Pons (tissue), 1 donor: ENCODE data around the gene PIEZO2.

Source experiments
- DNase-seq: peaks from one replicate; pipeline ENCODE4 v3.0.0-alpha.2; 2016; ENCODE audit warnings: low spot score

Gene PIEZO2

DNA sequence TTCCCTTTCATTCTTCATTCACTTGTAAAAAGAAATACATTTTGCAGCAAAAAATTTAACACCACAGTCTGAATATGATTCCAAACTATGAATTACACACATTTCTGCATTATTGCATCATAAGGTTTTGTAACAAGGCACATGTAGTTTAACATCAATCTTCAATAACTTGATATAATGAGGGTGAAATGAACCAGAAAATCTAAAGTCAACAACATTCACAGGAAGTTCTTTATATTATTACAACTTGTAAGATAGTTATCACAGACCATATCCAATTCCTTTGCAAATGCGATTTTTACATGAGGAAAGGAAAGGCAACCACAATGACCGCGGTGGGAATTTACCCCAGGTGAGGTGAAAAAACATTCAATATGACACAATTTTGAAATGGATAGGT is 410.2 kb downstream of the PIEZO2 start:
- DNase-seq, result no peak

- no peak for DNase-seq
These were observed 412.4 kb downstream of the PIEZO2 start for GRCh38 chr18:10736984-10737383.

DNA sequence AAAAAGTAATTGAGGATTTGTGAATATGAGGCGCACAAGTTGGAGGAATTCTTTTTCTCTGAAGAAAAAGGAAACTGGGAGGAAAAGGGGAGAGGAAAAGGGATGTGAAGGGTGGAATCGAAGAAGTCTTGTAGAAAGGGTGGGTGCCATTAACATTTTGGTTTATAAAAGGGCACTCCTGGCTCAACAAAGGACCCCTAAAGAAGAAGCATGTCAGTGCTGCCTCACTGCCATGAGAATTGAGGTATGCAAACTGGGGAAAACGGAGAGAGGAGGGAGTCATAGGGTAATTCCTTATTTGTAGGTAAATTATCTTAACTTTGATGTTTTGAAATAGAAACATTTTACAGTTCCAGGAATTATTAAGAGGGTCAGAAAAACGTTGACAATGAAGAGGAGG is 416.4 kb downstream of the PIEZO2 start:
- no peak for DNase-seq

GRCh38 chr18:10727477-10727876 is 421.9 kb downstream of the PIEZO2 start:
- DNase-seq, result peak; percentile 65

DNA sequence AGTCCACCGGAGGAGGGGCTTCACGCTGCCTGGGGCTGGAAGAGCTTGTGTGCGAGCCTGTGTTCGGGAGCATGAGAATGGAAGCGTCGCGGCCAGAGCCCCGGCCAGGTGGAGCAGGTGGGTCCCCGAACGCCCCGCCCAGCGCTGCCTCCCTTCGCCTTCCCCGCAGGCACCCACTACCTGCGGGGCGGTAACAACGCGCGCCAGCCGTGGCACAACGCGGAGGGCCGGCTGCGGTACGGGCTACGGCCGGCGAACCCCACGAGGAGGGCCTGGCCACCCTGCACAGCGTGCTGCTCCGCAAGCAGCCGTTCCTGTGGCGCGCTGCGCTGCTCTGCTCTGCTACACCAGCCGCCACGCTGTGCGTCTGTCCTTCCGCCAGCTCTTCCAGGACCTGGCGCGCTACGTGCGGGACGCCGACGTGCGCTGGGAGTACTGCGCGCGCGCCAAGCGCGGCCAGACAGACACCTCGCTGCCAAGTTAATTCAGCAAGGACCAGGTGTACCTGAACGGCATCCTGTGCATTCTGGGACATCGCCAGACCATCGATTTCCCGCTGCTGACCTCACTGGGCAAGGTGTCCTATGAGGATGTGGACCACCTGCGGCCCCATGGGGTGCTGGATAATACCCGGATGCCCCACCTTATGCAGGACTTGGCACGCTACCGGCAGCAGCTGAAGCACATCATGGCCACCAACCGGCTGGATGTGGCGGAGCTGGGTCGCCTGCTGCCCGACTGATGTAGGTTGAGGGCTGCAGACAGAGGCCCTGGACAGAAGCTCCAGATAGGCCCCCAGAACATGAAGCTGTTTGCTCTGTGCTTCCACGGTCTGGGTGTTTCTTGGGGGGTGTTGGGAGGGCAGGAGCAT is 422.9 kb downstream of the PIEZO2 start:
- DNase-seq, result no peak

DNA sequence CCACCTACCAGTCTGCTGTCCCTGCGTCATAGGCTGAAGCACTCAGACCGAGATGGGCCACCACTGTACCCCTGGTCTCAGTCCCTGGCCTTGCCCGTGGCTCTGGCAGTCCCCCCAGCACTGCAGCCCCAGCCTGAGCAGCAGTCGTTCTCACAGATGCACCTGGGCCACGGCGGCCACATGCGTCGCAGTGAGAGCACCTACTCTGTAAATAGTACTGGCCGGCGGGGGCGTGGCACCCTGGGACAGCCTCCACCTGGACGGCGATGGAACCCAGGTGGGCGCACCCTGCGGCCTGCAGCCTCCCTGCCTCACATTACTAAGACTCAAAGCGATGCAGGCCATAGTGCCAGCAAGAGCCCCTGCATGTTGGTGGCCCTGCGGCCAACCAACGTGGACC is 424.7 kb downstream of the PIEZO2 start:
- no peak for DNase-seq

- DNase-seq, result no peak
These were observed 425.9 kb downstream of the PIEZO2 start for GRCh38 chr18:10723496-10723895.

DNA sequence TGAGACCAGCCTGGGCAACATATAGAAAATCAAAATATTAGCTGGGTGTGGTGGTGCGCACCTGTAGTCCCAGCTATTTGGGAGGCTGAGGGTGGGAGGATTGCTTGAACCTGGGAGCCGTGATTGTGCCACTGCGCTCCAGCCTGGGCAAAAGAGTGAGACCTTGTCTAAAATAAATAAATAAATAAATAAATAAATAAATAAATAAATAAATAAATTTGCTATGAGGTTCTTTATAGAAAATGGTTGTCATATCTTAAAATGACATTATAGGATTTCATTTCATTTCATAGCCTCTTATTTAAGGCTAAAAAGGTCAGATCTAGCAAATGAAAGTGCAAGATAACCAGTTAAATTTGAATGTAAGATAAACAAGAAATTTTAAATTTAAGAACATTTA is 430.6 kb downstream of the PIEZO2 start:
- DNase-seq, result no peak

- peak; percentile 23 for DNase-seq
These were observed 433.6 kb downstream of the PIEZO2 start for GRCh38 chr18:10715791-10716190.

DNA sequence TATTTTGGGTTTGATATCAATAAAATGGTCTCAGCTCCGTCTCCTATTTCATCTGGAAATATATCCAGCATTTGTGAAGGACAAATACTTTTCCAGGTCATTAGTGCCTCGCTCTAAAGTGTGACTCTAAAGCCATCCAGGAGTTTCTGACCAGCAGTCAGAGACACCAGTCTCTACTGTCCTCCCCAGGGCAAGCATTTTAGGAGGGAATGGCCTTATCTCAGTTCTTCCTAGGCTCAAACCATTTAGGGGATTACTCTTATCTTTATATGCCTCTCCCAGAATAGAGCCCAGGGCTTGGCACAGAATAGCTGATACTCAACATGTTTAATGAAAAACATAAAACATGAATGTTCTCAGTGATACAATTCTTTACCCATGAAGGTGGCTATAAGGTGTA is 436.0 kb downstream of the PIEZO2 start:
- no peak for DNase-seq

DNA sequence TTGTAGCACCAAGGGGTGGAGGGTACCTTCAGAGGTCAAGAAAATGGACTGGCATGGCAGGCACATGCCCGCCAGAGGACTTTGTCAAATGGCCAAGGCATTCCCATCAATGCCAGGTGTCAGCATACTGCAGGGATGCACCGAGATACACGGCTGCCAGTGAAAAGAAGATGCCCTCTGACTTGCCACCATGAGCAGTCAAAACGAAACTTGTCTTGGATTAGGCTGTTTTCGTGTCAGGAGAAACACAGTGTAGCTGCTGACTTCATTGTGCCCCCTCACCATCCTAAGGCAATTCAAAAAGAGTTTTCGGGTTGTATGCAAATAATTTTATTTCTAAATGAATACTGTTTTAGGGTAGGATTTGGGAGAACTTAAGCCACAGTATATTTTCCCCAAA is 442.1 kb downstream of the PIEZO2 start:
- no peak for DNase-seq

DNA sequence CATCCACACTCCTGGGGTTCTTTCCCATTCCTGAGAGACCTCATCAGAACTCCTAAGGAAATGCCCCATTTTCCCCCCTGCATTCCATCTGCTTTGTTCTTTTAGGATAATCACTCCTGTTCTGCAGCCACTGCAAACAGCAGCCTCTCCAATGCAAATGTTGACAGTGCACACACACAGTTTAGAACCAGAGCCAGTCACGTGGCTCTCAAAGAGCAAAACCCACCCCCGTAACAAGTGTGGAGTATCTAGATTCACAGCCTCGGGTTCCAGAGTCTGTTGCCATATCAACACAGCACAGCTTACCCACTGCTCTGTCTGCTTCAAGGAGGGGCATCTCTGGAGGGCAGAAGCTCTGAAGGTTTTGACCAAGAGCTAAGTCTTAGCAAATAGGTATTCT is 443.6 kb downstream of the PIEZO2 start:
- no peak for DNase-seq

DNA sequence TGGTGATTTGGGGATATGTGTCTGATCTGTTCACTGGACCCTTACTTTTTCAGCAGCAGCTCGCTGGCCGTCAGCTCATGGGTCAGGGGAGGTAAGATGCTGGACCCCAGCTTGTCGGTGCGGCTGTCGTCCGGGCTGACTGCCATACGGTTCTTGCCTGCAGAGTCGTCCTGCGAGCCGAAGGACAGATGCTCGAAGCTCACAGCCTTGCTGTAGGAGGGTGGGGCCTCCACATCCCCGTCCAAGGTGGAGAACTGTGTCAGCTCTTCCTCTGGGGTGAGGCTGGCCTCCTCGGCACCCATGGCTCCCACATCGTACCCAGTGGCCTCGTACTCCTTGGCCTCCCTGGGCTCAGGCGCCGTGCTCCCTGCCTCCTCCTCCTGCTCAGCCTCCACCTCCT is 444.1 kb downstream of the PIEZO2 start:
- no peak for DNase-seq

- DNase-seq, result no peak
These were observed 447.2 kb downstream of the PIEZO2 start for GRCh38 chr18:10702206-10702605.

- DNase-seq, result no peak
These were observed 459.0 kb downstream of the PIEZO2 start for GRCh38 chr18:10690366-10690765.

GRCh38 chr18:10690035-10690329 is 459.4 kb downstream of the PIEZO2 start:
- DNase-seq, result no peak

DNA sequence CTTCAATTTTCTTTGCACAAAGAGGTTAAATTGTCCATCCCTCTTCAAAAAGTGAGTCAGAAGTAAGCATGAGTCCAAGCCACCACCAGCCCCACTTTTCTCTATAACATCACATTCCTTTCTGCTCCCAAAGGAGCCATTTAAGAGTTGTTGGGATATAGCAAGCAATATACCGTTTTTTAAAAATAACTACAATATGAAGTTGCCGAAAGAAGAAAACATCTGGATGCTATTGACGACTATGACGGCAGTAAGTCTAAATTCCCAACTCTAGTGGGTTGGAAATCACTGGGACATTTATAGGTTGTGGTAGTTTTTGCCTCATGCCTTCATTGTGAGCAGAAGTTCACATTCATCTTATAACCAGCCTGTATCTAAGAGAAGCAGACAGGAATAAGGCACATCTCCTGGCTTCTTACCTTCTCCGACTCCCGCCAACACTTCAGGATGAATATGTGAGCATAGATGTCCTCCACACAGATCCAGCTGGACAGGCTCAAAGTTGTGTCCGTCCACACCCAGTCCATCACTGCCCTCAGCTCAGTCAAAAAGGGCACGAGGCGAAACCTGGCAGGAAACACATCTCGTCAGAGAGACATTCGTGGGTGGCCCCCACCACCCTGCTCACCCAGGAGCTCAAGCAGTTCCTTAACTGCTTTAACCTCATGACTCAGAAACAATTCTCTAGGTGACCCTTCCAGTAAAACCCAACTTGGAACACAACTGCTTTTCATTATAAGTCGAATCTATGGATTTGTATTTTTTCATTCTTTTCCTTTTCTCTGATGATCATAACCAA is 459.9 kb downstream of the PIEZO2 start:
- DNase-seq, result no peak

GRCh38 chr18:10688766-10689165 is 460.6 kb downstream of the PIEZO2 start:
- DNase-seq, result no peak

DNA sequence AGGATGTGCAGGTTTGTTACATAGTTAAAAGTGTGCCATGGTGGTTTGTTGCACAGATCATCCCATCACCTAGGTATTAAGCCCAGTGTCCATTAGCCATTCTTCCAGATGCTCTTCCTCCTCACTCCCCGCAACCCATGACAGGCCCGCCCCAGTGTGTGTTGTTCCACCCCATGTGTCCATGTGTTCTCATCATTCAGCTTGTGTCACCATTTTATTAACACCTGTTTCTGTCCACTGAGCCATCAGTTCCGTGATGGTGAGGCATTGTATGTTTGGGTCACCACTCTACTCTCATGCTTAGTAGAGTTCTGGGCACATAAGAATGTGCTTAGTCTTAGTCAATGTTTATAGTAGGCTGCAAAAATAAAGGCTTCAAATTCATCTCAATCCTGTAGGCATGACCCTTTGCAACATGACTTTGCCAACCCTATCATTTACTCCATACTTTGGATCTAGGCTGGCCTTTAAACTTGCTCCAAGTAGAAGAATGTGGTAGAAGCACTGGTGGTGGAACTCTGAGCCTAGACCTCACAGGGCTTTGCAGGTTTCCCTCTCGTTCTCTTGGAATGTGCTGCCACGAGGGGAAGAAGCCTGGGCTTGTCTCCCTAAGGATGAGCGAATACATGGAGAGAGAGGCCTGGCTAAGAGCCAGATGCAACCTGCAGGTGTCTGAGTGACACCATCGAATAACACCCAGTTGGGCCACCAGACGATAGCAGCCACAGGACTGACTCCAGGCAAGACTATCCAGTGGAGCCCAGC is 462.0 kb downstream of the PIEZO2 start:
- no peak for DNase-seq

- no peak for DNase-seq
These were observed 463.1 kb downstream of the PIEZO2 start for GRCh38 chr18:10686308-10686707.

GRCh38 chr18:10685484-10685883 is 463.9 kb downstream of the PIEZO2 start:
- no peak for DNase-seq

DNA sequence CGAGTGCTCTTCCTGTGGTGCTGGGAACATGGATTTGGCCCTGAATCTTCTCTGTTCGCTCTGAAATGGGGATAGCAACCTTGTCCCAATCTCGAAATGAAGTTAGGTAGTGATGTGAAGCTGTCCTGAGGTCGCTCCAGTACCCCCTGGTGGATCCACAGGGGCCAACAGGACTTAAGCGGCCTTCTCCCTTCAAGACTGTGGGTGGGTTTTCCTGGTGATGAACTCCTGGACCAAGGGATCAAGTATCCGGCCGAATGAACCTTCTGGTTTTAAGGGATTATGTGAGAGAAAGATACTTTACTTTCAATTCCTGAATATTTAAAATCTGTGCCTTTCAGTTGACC is 467.0 kb downstream of the PIEZO2 start:
- no peak for DNase-seq
